Activated CD4-positive, alpha-beta memory T cell treated with anti-CD3 and anti-CD28 coated beads for 36 hours (primary cell): ENCODE measurements around the gene SSR1. TPM values are rescaled to one million over a fixed set of nuclear protein-coding genes. Genes with fewer than 3 reads are reported as not detected.

Source experiments
- CTCF ChIA-PET: fragments of 350-600 bp; sonication (Branson Sonifier 250); formaldehyde crosslinking; loops from one replicate; lab custom pipeline; 2021; ENCODE audit warnings: antibody characterized with exemption, inconsistent platforms; lab: Charles Lee
- POLR2A ChIA-PET: fragments of 350-600 bp; sonication (Branson Sonifier 250); formaldehyde crosslinking; loops from one replicate; lab custom pipeline; 2021; ENCODE audit warnings: antibody characterized with exemption; lab: Charles Lee
- DNase-seq: peaks from one replicate; pipeline ENCODE4 v3.0.0-alpha.2; 2020
- H3K27ac Mint-ChIP-seq: one replicate; pipeline ENCODE4 v1.8.0; 2021; ENCODE audit warnings: mixed read lengths
- H3K27me3 Mint-ChIP-seq: one replicate; pipeline ENCODE4 v1.8.0; 2021; ENCODE audit warnings: mixed read lengths
- H3K36me3 Mint-ChIP-seq: one replicate; pipeline ENCODE4 v1.8.0; 2021; ENCODE audit warnings: mixed read lengths
- H3K4me1 Mint-ChIP-seq: one replicate; pipeline ENCODE4 v1.8.0; 2021; ENCODE audit warnings: low read depth, mixed read lengths
- H3K4me3 Mint-ChIP-seq: one replicate; pipeline ENCODE4 v1.8.0; 2021; ENCODE audit warnings: mild to moderate bottlenecking, mixed read lengths
- H3K9me3 Mint-ChIP-seq: one replicate; pipeline ENCODE4 v1.8.0; 2021; ENCODE audit warnings: mixed read lengths
- intact Hi-C: fragments of 100-400 bp; cut with micrococcal nuclease; formaldehyde crosslinking; loops from one replicate; pipeline ENCODE4 v1.15.1; 2023
- total RNA-seq, 2 experiments: library from RNA; stranded (reverse); gene quantifications; one replicate each; pipeline ENCODE4 v1.2.3, GENCODE V29; 2021

SSR1 gene
- total RNA-seq, 2 experiments from 2014 or later: 156 to 164 TPM

- intact Hi-C loops: no loop called here
- Mint-ChIP-seq H3K36me3 (no peaks in the 10 kb centered on the region), H3K27ac (no peak overlapping the region), H3K4me1 (peaks cover 16% of the 10 kb centered on the region), H3K4me3 (no peak overlapping the region), H3K27me3 (peaks cover 17% of the 10 kb centered on the region), H3K9me3 (peaks cover 6% of the 10 kb centered on the region)
- no peak for DNase-seq
- ChIA-PET POLR2A (interaction anchor here (0.9 kb wide), 1 partner anchor 604 kb away, joined by 4 read pairs; no protein-coding TSS in a partner anchor), CTCF (interaction anchor here (0.7 to 2.6 kb wide), 3 partner anchors 12 to 18 kb away, joined by 3 to 12 read pairs (median 3); no protein-coding TSS in a partner anchor)
Observed at GRCh38 chr6:7262746-7263518, 50.1 kb downstream of the SSR1 start.

- peaks cover 6% of the 10 kb centered on the region for H3K9me3 Mint-ChIP-seq
- H3K27ac Mint-ChIP-seq: no peak overlapping the region
- H3K36me3 Mint-ChIP-seq: no peaks in the 10 kb centered on the region
- H3K4me3 Mint-ChIP-seq: peak overlapping the region; percentile 84
- H3K4me1 Mint-ChIP-seq: peaks cover 16% of the 10 kb centered on the region
- ChIA-PET CTCF (interaction anchor here (1.6 to 2.6 kb wide), 2 partner anchors 13 to 19 kb away, joined by 3 to 12 read pairs; no protein-coding TSS in a partner anchor), POLR2A (interaction anchor here (0.9 kb wide), 1 partner anchor 603 kb away, joined by 4 read pairs; no protein-coding TSS in a partner anchor)
- H3K27me3 Mint-ChIP-seq: peaks cover 17% of the 10 kb centered on the region
- no peak for DNase-seq
- intact Hi-C loops: no loop called here
Observed at GRCh38 chr6:7261852-7262461, 51.0 kb downstream of the SSR1 start.

- intact Hi-C loops: no loop called here
- CTCF ChIA-PET: interaction anchor here (1.6 to 2.6 kb wide), 2 partner anchors 14 to 19 kb away, joined by 3 to 12 read pairs; no protein-coding TSS in a partner anchor
- Mint-ChIP-seq H3K27me3 (peaks cover 17% of the 10 kb centered on the region), H3K27ac (no peak overlapping the region), H3K9me3 (peaks cover 9% of the 10 kb centered on the region), H3K4me3 (peak overlapping the region; percentile 84), H3K36me3 (no peaks in the 10 kb centered on the region), H3K4me1 (peaks cover 16% of the 10 kb centered on the region)
- POLR2A ChIA-PET: no interaction called here
- DNase-seq: peak; percentile 75
Observed at GRCh38 chr6:7261032-7261841, 51.8 kb downstream of the SSR1 start.

GRCh38 chr6:7260291-7261031, 52.5 kb downstream of the SSR1 start:
- DNase-seq: no peak
- Mint-ChIP-seq H3K27me3 (peaks cover 17% of the 10 kb centered on the region), H3K36me3 (no peaks in the 10 kb centered on the region), H3K9me3 (peaks cover 14% of the 10 kb centered on the region), H3K4me3 (peak overlapping the region; percentile 84), H3K27ac (no peak overlapping the region), H3K4me1 (peaks cover 16% of the 10 kb centered on the region)
- ChIA-PET POLR2A (no interaction called here), CTCF (no interaction called here)
- intact Hi-C loops: no loop called here

GRCh38 chr6:7258231-7258763, 54.7 kb downstream of the SSR1 start:
- Mint-ChIP-seq H3K36me3 (no peaks in the 10 kb centered on the region), H3K9me3 (peaks cover 19% of the 10 kb centered on the region), H3K4me3 (no peak overlapping the region), H3K27ac (no peak overlapping the region), H3K4me1 (peaks cover 16% of the 10 kb centered on the region), H3K27me3 (peaks cover 17% of the 10 kb centered on the region)
- ChIA-PET CTCF (no interaction called here), POLR2A (no interaction called here)
- DNase-seq: no peak
- intact Hi-C loops: no loop called here

GRCh38 chr6:7257521-7258230, 55.3 kb downstream of the SSR1 start:
- intact Hi-C loops: no loop called here
- H3K9me3 Mint-ChIP-seq: peaks cover 19% of the 10 kb centered on the region
- H3K27ac Mint-ChIP-seq: no peak overlapping the region
- H3K4me3 Mint-ChIP-seq: no peak overlapping the region
- peaks cover 16% of the 10 kb centered on the region for H3K4me1 Mint-ChIP-seq
- H3K27me3 Mint-ChIP-seq: peaks cover 17% of the 10 kb centered on the region
- DNase-seq: no peak
- H3K36me3 Mint-ChIP-seq: no peaks in the 10 kb centered on the region
- ChIA-PET CTCF (no interaction called here), POLR2A (no interaction called here)

GRCh38 chr6:7256785-7257184, 56.2 kb downstream of the SSR1 start:
- no peak overlapping the region for H3K4me3 Mint-ChIP-seq
- no peak overlapping the region for H3K27ac Mint-ChIP-seq
- ChIA-PET POLR2A (no interaction called here), CTCF (no interaction called here)
- H3K36me3 Mint-ChIP-seq: no peaks in the 10 kb centered on the region
- H3K9me3 Mint-ChIP-seq: peaks cover 19% of the 10 kb centered on the region
- H3K4me1 Mint-ChIP-seq: peaks cover 12% of the 10 kb centered on the region
- DNase-seq: no peak
- H3K27me3 Mint-ChIP-seq: peaks cover 14% of the 10 kb centered on the region
- intact Hi-C loops: no loop called here

GRCh38 chr6:7255918-7256317, 57.1 kb downstream of the SSR1 start:
- POLR2A ChIA-PET: no interaction called here

GRCh38 chr6:7254980-7255835, 57.8 kb downstream of the SSR1 start:
- intact Hi-C loops: no loop called here
- Mint-ChIP-seq H3K27me3 (peaks cover 6% of the 10 kb centered on the region), H3K4me3 (no peak overlapping the region), H3K27ac (no peak overlapping the region), H3K4me1 (no peaks in the 10 kb centered on the region), H3K9me3 (peaks cover 19% of the 10 kb centered on the region), H3K36me3 (no peaks in the 10 kb centered on the region)
- CTCF ChIA-PET: interaction anchor here (1.0 kb wide), 1 partner anchor 12 kb away, joined by 3 read pairs; no protein-coding TSS in a partner anchor
- POLR2A ChIA-PET: no interaction called here
- no peak for DNase-seq

More at GRCh38 chr6:7255918-7256317, 57.1 kb downstream of the SSR1 start:
- no peak overlapping the region for H3K4me3 Mint-ChIP-seq
- no peaks in the 10 kb centered on the region for H3K36me3 Mint-ChIP-seq
- H3K9me3 Mint-ChIP-seq: peaks cover 19% of the 10 kb centered on the region
- intact Hi-C loops: no loop called here
- H3K27ac Mint-ChIP-seq: no peak overlapping the region
- no peak for DNase-seq
- H3K27me3 Mint-ChIP-seq: peaks cover 12% of the 10 kb centered on the region
- peaks cover 5% of the 10 kb centered on the region for H3K4me1 Mint-ChIP-seq
- CTCF ChIA-PET: no interaction called here

- Mint-ChIP-seq H3K9me3 (peaks cover 19% of the 10 kb centered on the region), H3K36me3 (peaks cover 11% of the 10 kb centered on the region), H3K27me3 (no peaks in the 10 kb centered on the region), H3K4me1 (no peaks in the 10 kb centered on the region), H3K4me3 (no peak overlapping the region), H3K27ac (no peak overlapping the region)
- POLR2A ChIA-PET: no interaction called here
- CTCF ChIA-PET: interaction anchor here (0.7 to 1.3 kb wide), 2 partner anchors 494 to 556 kb away, joined by 3 to 5 read pairs; no protein-coding TSS in a partner anchor
- no peak for DNase-seq
- intact Hi-C loops: no loop called here
Observed at GRCh38 chr6:7252390-7252789, 60.6 kb downstream of the SSR1 start.
